Esophagus squamous epithelium (tissue), 4 donors: ENCODE measurements around the gene TEFM.

Source experiments
- POLR2A ChIP-seq, 4 donors: fragments of 450-650 bp; IDR thresholded peaks; one replicate each; pipeline ENCODE4 v1.6.1; 2017; ENCODE audit warnings: antibody characterized with exemption in 4 of 4, mild to moderate bottlenecking in 4 of 4, moderate library complexity in 3 of 4
- TF ChIP-seq, protein P1 (sequence below), 6 experiments: fragments of 450-650 bp in 4 of 6; fragments of 200-600 bp in 2 of 6; sonication (generic) in 2 of 6; IDR thresholded peaks; one replicate each; pipeline ENCODE4 v1.5.1; 2016 to 2019; ENCODE audit warnings: antibody characterized with exemption in 6 of 6, mild to moderate bottlenecking in 4 of 6, moderate library complexity in 4 of 6

- TF ChIP-seq, protein P1, sequence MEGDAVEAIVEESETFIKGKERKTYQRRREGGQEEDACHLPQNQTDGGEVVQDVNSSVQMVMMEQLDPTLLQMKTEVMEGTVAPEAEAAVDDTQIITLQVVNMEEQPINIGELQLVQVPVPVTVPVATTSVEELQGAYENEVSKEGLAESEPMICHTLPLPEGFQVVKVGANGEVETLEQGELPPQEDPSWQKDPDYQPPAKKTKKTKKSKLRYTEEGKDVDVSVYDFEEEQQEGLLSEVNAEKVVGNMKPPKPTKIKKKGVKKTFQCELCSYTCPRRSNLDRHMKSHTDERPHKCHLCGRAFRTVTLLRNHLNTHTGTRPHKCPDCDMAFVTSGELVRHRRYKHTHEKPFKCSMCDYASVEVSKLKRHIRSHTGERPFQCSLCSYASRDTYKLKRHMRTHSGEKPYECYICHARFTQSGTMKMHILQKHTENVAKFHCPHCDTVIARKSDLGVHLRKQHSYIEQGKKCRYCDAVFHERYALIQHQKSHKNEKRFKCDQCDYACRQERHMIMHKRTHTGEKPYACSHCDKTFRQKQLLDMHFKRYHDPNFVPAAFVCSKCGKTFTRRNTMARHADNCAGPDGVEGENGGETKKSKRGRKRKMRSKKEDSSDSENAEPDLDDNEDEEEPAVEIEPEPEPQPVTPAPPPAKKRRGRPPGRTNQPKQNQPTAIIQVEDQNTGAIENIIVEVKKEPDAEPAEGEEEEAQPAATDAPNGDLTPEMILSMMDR (IDR thresholded peaks at IDR 0.05) = no peak
- TF ChIP-seq POLR2A (IDR thresholded peaks at IDR 0.05) = no peak
These were observed 51.9 kb downstream of the TEFM start for GRCh38 chr17:30854146-30854545.
